RWPE1 (cell line): ENCODE data around the gene HHATL.

ENCODE experiments used
- CTCF ChIA-PET: fragments of 350-600 bp; sonication (Branson Sonifier 250); formaldehyde crosslinking; extraction: SDS; loops from one replicate; lab custom pipeline; 2021; lab: Yijun Ruan, JAX
- POLR2A ChIA-PET: fragments of 400-600 bp; formaldehyde crosslinking; extraction: SDS; loops from one replicate; lab custom pipeline; 2020; ENCODE audit warnings: antibody characterized with exemption; ENCODE audit not compliant: low non-redundant PET; lab: Yijun Ruan, JAX
- DNase-seq: peaks from one replicate; pipeline ENCODE4 v3.0.0; 2012; ENCODE audit warnings: low spot score
- H3K27ac ChIP-seq: fragments of 450-650 bp; 2 replicates; pipeline ENCODE4 v1.5.1; 2017
- TF ChIP-seq, protein P1 (sequence below): fragments of 450-650 bp; conservative IDR thresholded peaks from 2 replicates; pipeline ENCODE4 v1.5.1; 2017; ENCODE audit warnings: low read depth, mild to moderate bottlenecking

HHATL gene

DNA sequence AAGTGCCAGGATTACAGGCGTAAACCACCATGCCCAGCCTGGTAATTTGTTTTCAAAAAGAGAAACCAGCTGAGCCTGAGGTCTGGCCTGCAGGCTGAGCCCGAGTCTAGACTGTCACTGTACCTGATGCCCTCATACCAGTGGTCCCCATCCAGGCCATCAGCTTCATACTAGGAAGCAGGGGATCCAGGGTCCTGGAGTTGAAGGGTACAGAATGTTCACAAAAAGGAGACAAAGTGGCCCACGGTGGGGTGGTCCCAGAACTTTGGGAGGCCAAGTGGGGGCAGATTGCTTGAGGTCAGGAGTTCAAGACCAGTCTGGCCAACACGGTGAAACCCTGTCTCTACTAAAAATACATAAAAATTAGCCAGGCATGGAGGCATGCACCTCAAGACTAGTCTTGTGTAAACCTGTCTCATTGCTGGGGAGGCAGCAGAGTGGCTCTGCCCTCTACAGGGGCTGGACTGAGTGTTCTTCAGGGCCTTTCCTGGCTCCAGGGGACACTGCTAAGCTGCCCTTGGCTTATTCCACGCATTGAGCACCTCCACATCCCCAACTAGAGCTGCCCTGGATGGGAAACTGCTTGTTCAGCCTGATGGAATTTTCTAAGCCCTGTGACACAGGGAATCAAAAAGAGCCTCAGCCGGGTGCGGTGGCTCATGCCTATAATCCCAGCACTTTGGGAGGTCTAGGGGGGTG, 7.9 kb upstream of the HHATL start:
- CTCF ChIA-PET: no interaction called here
- POLR2A ChIA-PET: no interaction called here

DNA sequence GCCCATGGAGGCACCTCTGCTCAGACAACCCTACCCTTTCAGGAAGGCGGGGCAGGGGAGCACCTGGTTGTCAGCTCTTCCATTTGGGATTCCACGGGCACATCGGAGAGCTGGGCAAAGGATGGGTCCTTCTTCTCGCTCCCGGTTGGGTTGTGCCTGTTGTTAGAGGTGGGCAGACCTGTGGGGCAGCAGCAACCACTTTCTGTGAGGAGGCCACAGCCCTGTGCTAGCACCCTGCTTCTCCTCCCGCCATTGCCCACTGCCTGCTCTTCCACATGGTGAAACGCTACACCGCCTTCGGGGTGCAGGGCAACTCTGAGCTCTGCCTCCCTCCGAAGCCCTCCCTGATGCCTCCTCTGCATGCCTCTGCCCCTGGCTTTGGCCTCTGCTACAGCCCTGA, 7.0 kb upstream of the HHATL start:
- ChIA-PET CTCF (interaction anchor here (0.6 kb wide), 1 partner anchor 13 kb away, joined by 6 read pairs; no protein-coding TSS in a partner anchor), POLR2A (no interaction called here)
- TF ChIP-seq, protein P1, sequence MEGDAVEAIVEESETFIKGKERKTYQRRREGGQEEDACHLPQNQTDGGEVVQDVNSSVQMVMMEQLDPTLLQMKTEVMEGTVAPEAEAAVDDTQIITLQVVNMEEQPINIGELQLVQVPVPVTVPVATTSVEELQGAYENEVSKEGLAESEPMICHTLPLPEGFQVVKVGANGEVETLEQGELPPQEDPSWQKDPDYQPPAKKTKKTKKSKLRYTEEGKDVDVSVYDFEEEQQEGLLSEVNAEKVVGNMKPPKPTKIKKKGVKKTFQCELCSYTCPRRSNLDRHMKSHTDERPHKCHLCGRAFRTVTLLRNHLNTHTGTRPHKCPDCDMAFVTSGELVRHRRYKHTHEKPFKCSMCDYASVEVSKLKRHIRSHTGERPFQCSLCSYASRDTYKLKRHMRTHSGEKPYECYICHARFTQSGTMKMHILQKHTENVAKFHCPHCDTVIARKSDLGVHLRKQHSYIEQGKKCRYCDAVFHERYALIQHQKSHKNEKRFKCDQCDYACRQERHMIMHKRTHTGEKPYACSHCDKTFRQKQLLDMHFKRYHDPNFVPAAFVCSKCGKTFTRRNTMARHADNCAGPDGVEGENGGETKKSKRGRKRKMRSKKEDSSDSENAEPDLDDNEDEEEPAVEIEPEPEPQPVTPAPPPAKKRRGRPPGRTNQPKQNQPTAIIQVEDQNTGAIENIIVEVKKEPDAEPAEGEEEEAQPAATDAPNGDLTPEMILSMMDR: no peak
- no peak overlapping the region for H3K27ac ChIP-seq
- DNase-seq: no peak

More for the DNA sequence above, 7.9 kb upstream of the HHATL start:
- TF ChIP-seq, protein P1: no peak
- H3K27ac ChIP-seq: no peak overlapping the region
- no peak for DNase-seq

DNA sequence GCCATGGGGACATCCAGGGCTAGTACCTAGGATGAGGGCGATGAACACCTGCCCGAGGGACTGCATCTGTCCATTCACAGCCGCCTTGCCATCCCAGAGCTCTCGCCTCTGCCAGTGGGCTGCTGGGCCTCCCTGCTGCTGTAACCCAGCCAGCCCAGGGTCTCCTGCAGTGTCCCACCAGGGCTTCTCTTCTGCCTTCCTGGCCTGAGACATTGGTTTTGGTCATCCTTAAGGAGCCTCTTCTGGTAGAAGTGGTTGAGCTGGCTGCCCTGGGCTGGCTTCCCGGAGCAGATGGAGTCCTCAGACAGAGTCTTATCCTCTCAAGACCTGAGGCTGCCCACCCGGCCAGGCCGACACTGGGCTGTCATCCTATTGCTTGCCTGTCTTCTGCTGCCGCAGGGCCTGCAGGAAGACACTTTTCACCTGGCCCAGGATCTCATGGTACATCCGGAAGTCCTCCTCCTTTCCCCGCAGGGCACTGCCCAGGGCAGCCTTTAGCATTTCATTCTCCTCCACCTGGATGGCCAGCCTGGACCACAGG, 6.1 kb upstream of the HHATL start:
- CTCF ChIA-PET: interaction anchor here (0.6 kb wide), 1 partner anchor 123 kb away, joined by 3 read pairs; no protein-coding TSS in a partner anchor
- POLR2A ChIA-PET: no interaction called here
- DNase-seq: no peak
- no peak overlapping the region for H3K27ac ChIP-seq
- TF ChIP-seq, protein P1: no peak

DNA sequence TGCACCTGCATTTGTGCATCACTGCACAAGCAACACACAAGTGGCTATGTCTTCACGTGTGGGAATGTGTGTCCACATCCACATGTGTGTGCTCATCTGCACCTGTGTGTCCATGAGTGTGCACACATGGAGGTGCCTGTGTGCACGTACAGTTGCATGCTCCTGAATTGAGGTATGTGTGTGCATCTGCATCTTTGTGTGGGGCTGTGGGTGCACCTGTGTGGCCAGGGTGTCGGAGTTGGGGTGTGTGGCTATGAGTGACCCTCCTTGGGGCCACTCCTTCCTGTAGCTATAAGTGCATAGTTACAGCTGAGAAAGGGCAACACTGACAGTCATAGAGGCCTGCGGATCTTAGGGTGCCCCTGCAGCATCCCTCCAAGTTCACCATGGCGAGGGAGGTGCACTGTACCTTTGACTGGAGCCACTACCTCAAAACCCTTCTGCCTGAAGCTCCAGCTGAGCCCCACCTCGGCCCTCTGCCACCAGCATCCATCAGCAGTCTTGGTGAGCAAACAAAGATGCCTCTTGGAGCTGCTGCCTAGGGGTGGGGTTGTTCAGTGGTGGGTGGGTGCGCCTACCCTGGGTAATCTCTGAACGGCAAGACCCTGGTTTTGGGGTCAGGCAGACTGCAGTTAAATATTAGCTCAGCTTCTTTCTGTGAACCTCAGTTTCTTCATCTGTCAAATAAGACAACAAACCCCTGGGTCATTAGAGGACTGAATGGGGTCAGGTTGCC, 5.2 kb upstream of the HHATL start:
- no peak for DNase-seq
- POLR2A ChIA-PET: no interaction called here
- TF ChIP-seq, protein P1: no peak
- CTCF ChIA-PET: interaction anchor here (0.6 kb wide), 2 partner anchors 124 to 206 kb away, joined by 3 to 4 read pairs; partner anchors contain the start of gene VIPR1
- H3K27ac ChIP-seq: no peak overlapping the region

DNA sequence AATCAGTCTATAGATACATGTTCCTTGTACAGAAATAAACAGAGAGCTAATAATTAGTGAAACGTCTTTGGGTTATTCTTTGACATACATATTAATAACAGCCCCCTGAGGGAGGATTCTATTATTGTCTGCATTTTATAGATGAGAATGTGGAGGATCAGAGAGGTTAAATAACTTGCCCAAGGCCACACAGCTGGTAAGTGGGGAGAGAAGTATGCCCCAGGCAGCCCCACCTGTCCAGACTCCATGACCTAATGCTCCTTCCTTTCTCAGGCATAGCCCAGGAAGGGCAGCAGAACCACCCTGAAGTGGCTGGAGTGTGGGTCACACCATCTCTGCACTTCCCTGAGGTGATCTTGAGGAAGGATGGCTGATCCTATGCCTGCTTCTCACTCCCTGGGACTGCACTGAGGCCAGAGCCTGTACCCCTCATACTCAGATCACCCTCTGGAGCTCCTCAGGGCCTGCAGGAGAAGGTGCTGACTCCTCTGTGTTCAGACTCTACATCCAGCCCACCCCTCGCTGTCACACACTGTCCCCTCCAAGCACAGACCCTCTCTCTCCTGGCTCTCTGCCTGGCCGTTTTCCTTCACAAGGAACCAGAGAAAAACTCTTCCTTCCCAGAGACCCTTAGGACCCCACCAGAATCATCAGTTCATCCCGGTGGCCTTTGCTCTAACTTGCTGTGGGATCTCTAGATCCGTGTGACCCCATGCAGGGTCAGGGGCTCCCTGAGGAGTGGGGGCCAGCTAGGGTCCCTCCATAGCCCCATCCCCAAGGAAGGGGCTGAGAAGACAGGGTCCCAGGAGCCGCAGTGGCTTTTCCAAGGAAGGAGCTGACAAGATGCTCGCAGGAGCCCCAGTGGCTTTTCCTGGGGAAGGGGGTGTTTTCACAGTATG, 4.4 kb upstream of the HHATL start:
- DNase-seq: no peak
- no peak overlapping the region for H3K27ac ChIP-seq
- TF ChIP-seq, protein P1: no peak
- CTCF ChIA-PET: no interaction called here
- POLR2A ChIA-PET: no interaction called here
